A549 treated with DMSO at 1 μM for 4 hours (cell line): ENCODE results near the gene RPP40. TPM values are rescaled to one million over a fixed set of nuclear protein-coding genes. Genes with fewer than 3 reads are reported as not detected.

ENCODE experiments used
- total RNA-seq: library from RNA; stranded (reverse); fragments of 200-300 nt; extraction: Qiagen RNA extraction; gene quantifications from 5 replicates; pipeline ENCODE4 v1.2.3, GENCODE V29; 2022; ENCODE audit warnings: low read depth

RPP40 gene, protein sequence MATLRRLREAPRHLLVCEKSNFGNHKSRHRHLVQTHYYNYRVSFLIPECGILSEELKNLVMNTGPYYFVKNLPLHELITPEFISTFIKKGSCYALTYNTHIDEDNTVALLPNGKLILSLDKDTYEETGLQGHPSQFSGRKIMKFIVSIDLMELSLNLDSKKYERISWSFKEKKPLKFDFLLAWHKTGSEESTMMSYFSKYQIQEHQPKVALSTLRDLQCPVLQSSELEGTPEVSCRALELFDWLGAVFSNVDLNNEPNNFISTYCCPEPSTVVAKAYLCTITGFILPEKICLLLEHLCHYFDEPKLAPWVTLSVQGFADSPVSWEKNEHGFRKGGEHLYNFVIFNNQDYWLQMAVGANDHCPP
- 25.8 to 28.4 TPM (median 27.5 TPM) in 5 replicates for total RNA-seq

GRCh38 chr6:5003604-5004372 lies at the start of gene RPP40:
TSS of gene RPP40 (minus strand) at chr6:5004037. CDS start at chr6:5004002, 35 bp downstream.

Other genes with a start within 250 kb of the RPP40 start
- 31.9 to 38.2 TPM (median 33.3 TPM) in 5 replicates for gene CDYL, start 227.6 kb downstream of the RPP40 start, total RNA-seq
- gene PPP1R3G, start 81.3 kb upstream of the RPP40 start, total RNA-seq: 1.1 to 1.7 TPM (median 1.3 TPM) in 5 replicates